Type B pancreatic cell (in vitro differentiated cells): ENCODE data around the gene XPO1. TPM values are rescaled to one million over a fixed set of nuclear protein-coding genes. Genes with fewer than 3 reads are reported as not detected.

ENCODE experiments used
- DNase-seq: peaks from one replicate; pipeline ENCODE4 v3.0.0; 2021; ENCODE audit warnings: mixed read lengths; ENCODE audit not compliant: unreplicated experiment; ENCODE audit errors: extremely low spot score
- H3K27ac Mint-ChIP-seq: 2 replicates; pipeline ENCODE4 v1.8.0; 2021; ENCODE audit warnings: mild to moderate bottlenecking, mixed read lengths
- H3K27me3 Mint-ChIP-seq: 2 replicates; pipeline ENCODE4 v1.8.0; 2021; ENCODE audit warnings: mixed read lengths
- H3K36me3 Mint-ChIP-seq: 2 replicates; pipeline ENCODE4 v1.8.0; 2021; ENCODE audit warnings: mixed read lengths
- H3K4me1 Mint-ChIP-seq: one replicate; pipeline ENCODE4 v1.8.0; 2021; ENCODE audit warnings: mixed read lengths; ENCODE audit not compliant: unreplicated experiment
- H3K4me3 Mint-ChIP-seq: 2 replicates; pipeline ENCODE4 v1.8.0; 2021; ENCODE audit warnings: mild to moderate bottlenecking, mixed read lengths
- H3K9me3 Mint-ChIP-seq: 2 replicates; pipeline ENCODE4 v1.8.0; 2021; ENCODE audit warnings: mixed read lengths
- total RNA-seq: library from RNA; stranded (reverse); gene quantifications from 2 replicates; pipeline ENCODE4 v1.2.1, GENCODE V29; 2021; ENCODE audit warnings: low replicate concordance
- TF ChIP-seq, protein P1 (sequence below): fragments of 200-600 bp; sonication (generic); conservative IDR thresholded peaks from 2 replicates; pipeline ENCODE4 v1.5.0; 2021; ENCODE audit warnings: antibody characterized with exemption, mild to moderate bottlenecking

Gene XPO1
- total RNA-seq, 1 donor from 2014 or later = 227 TPM

DNA sequence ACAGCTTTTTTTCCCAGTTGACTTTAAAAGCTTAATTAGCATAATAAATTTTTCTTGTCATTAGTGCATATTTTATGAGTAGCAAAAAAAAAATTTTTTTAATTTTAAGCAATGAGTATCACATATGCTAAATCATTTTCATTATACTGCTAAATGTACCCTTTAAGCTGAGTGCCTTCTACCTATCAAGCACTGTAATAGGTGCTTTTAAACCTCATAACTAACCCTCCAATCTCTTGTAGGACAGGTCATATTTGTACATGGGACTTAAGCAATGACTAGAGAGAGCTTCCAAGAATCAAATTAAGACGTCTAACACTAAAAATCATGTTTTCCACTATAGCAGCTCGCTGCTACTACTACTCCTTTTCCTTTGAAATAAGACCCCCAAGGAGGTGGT lies 7.4 kb downstream of the XPO1 start:
- TF ChIP-seq, protein P1, sequence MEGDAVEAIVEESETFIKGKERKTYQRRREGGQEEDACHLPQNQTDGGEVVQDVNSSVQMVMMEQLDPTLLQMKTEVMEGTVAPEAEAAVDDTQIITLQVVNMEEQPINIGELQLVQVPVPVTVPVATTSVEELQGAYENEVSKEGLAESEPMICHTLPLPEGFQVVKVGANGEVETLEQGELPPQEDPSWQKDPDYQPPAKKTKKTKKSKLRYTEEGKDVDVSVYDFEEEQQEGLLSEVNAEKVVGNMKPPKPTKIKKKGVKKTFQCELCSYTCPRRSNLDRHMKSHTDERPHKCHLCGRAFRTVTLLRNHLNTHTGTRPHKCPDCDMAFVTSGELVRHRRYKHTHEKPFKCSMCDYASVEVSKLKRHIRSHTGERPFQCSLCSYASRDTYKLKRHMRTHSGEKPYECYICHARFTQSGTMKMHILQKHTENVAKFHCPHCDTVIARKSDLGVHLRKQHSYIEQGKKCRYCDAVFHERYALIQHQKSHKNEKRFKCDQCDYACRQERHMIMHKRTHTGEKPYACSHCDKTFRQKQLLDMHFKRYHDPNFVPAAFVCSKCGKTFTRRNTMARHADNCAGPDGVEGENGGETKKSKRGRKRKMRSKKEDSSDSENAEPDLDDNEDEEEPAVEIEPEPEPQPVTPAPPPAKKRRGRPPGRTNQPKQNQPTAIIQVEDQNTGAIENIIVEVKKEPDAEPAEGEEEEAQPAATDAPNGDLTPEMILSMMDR = no peak
- Mint-ChIP-seq H3K27ac (no peak overlapping the region), H3K9me3 (no peaks in the 10 kb centered on the region), H3K4me1 (peaks cover 25% of the 10 kb centered on the region), H3K4me3 (no peak overlapping the region), H3K36me3 (peaks cover 13% of the 10 kb centered on the region), H3K27me3 (no peaks in the 10 kb centered on the region)
- no peak for DNase-seq

DNA sequence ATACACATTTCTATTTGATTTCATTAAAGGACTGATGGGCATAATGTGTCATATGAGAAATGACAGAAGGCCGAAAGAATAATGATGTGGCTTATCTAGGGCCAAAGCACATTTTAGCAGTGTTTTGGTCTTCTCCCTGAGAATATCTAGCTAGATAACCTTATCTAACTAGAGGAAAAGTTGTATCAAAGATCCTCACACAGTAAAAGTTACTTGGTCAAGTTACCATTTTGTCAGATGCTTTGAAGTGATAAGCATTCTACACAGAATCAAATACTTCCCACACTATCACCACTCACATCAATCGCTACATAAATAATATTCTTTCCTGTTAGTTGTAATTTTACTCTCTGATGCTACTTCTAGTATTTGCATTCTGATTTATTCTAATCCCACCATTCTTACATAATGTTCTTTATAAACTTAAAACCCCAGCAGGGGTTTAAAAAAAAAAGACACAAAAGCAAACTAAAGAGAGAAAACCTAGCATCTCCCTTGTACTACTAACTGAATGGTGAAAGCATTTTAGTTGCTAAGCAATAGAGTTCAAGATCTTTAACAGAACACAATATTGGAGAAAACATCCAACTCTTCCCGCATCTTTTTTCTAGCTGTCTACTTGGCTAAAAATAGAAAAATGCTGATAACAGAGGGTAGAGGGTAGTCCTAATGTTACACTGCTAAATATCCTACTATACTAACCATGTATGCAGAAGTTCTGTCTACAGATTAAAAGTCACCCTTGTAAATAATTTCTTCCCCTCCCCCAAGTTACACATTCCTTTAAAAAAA lies 8.0 kb downstream of the XPO1 start:
- Mint-ChIP-seq H3K36me3 (peaks cover 13% of the 10 kb centered on the region), H3K27me3 (no peaks in the 10 kb centered on the region), H3K27ac (no peak overlapping the region), H3K4me1 (peaks cover 22% of the 10 kb centered on the region), H3K4me3 (no peak overlapping the region), H3K9me3 (no peaks in the 10 kb centered on the region)
- TF ChIP-seq, protein P1 = no peak
- no peak for DNase-seq

DNA sequence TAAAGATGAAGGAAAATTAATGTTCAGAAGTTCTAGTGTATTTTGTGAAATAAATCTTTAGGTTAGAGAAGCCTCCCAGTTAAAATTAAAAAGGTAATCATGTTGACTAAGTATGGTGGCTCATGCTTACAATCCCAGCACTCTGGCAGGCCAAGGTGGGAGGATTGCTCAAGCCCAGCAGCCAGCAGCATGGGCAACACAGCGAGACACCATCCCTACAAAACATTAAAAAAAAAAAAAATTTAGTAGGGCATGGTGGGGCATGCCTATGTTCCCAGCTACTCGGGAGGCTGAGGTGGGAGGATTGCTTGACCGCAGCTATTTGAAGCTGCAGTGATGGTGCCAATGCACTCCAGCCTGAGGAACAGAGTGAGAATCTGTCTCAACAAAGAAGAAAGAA lies 17.9 kb downstream of the XPO1 start:
- H3K27ac Mint-ChIP-seq = no peak overlapping the region
- no peaks in the 10 kb centered on the region for H3K4me1 Mint-ChIP-seq
- TF ChIP-seq, protein P1 = no peak

DNA sequence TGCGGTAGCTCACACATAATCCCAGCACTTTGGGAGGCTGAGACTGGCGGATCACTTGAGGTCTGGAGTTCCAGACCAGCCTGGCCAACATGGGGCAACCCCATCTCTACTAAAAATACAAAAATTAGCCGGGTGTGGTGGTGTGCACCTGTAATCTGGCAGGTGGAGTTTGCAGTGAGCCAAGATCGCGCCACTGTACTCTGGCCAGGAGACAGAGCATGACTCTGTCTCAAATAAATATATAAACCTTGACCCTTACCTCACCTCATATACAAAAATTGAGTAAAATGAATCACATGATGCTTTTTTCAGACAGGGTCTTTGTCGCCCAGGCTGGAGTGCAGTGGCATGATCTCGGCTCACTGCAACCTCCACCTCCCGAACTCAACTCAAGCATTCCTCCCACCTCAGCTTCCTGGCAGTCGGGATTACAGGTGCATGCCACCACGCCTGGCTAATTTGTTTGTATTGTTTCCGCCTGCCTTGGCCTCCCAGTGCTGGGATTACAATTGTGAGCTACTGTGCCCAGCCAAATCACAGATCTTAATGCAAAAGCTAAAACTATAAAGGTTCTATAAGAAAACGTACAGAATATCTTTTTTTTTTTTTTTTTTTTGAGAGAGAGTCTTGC lies 25.3 kb downstream of the XPO1 start:
- Mint-ChIP-seq H3K27ac (peak overlapping the region; percentile 40), H3K4me3 (no peak overlapping the region), H3K9me3 (no peaks in the 10 kb centered on the region), H3K36me3 (peaks cover 34% of the 10 kb centered on the region), H3K27me3 (no peaks in the 10 kb centered on the region), H3K4me1 (peaks cover 4% of the 10 kb centered on the region)
- TF ChIP-seq, protein P1 = no peak
- DNase-seq = no peak

More for the DNA sequence above, 17.9 kb downstream of the XPO1 start:
- no peak for DNase-seq
- Mint-ChIP-seq H3K9me3 (no peaks in the 10 kb centered on the region), H3K4me3 (no peak overlapping the region), H3K27me3 (no peaks in the 10 kb centered on the region), H3K36me3 (peaks cover 20% of the 10 kb centered on the region)

DNA sequence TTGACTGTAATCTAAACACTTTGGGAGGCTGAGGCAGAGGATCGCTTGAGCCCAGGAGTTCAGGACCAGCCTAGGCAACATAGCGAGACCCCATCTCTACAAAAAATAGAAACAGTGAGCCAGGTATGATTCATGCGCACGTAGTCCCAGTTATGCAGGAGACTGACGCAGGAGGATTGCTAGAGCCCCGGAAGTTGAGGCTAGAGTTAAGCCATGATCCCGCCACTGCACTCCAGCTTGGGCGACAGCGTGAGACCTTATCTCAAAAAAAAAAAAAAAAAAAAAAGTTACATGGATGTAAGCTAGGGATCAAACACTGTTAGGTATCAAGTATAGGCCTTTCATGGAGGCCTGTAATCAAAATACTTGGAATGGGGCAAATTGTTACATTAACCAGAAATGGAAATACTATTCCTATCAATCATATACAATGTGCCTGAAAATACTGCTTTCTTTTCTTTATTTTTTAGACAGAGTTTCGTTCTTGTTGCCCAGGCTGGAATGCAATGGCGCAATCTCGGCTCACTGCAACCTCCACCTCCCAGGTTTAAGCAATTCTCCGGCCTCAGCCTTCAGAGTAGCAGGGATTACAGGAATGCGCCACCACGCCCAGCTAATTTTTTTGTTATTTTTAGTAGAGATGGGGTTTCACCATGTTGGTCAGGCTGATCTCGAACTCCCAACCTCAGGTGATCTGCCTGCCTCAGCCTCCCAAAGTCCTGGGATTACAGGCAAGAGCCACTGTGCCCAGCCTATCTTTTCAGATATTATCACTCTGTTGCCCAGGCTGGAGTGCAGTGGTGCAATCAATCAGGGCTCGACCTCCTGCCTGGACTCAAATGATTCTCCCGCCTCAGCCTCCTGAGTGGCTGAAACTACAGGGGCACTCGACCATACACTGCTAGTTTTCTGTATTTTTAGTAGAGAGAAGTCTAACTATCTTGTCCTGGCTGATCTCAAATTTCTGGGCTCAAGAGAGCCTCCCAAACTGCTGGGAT lies 27.2 kb downstream of the XPO1 start:
- Mint-ChIP-seq H3K27ac (peak overlapping the region; percentile 26), H3K36me3 (peaks cover 32% of the 10 kb centered on the region), H3K4me3 (no peak overlapping the region), H3K9me3 (no peaks in the 10 kb centered on the region), H3K4me1 (peaks cover 4% of the 10 kb centered on the region), H3K27me3 (no peaks in the 10 kb centered on the region)
- no peak for DNase-seq
- TF ChIP-seq, protein P1 = no peak
